ENCODE data around the gene TENM4. TPM values are rescaled to one million over a fixed set of nuclear protein-coding genes. Genes with fewer than 3 reads are reported as not detected.

Gene TENM4
- total and polyA plus RNA-seq, 2 of the 8 experiments (the other 6 are each of a cell fraction or from before 2014, with no cell fraction given), result 3.5 to 7.2 TPM

GRCh38 chr11:79465160-79465559 is 24.3 kb upstream of the TENM4 start (continued):
- TF ChIP-seq RFX5 (IDR thresholded peaks at IDR 0.05; ENCODE audit: borderline replicate concordance, low read depth, low read length), result no peak
- no peak for TF ChIP-seq GABPA (IDR thresholded peaks at IDR 0.05; ENCODE audit: borderline replicate concordance, insufficient read depth, low read length)
- TF ChIP-seq TAF1 (IDR thresholded peaks at IDR 0.05; ENCODE audit: low read depth, low read length), result no peak
- no peak for TF ChIP-seq CBX5 (IDR thresholded peaks at IDR 0.05; ENCODE audit: low read depth, low read length)
- TF ChIP-seq NRF1 (IDR thresholded peaks at IDR 0.05; ENCODE audit: low read depth, low read length), result no peak
